GM18867 (cell line): ENCODE results near the gene PALD1.
"Not testable (repeated sequence)": the region's sequence is repeated elsewhere in the genome, so short reads cannot be mapped to it uniquely, and the experiment has no call there.

ENCODE experiments used
- ATAC-seq: cut with Tn5 transposase; IDR thresholded peaks from one replicate; pipeline ENCODE4 v1.9.1; 2021; ENCODE audit warnings: mild to moderate bottlenecking, moderate library complexity; ENCODE audit not compliant: unreplicated experiment

Gene PALD1

GRCh38 chr10:70568781-70569495, 90.4 kb downstream of the PALD1 start:
- no peak for ATAC-seq

DNA sequence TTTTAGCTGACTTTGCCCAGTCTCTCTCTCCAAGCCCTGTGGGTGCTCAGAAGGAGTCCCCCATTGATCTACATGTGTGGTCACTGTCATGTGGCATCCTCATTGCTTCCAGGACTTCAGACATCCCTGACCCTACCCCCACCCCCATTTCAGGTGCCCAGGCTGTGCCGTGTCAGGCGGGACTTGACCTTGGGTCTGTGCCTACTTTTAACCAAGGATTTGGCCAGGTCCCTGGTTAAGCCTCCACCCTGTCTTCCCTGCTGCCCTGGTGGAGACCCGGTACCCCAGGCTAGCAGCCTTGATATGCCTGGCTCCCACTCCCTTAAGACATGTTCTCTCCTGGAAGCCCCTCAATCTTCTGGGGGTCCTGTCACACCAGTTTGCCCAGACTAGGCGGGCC, 92.7 kb downstream of the PALD1 start:
- ATAC-seq, result no peak

- no peak for ATAC-seq
Measured at GRCh38 chr10:70571636-70572439, 93.3 kb downstream of the PALD1 start.

- no peak for ATAC-seq
Measured at GRCh38 chr10:70573599-70574506, 95.3 kb downstream of the PALD1 start.

DNA sequence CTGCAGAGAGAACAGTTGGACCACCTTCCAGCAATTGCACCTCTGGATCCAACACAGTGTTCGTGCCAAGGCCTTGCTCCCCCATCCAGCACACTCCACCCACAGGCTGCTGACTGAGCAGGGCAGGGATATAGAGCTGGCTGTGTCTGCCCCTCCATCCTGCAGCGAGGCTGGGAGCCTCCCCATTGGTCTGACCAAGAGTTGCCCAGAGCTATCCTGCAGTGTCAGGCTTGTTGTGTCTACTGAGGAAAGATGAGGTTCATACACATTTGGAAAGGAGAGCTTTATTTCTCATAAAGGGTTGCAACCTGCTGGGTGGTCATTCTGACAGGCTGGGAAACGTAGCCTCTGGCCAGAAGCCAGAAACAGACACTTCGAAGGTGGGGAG, 96.9 kb downstream of the PALD1 start:
- ATAC-seq, result no peak

GRCh38 chr10:70575874-70576802, 97.6 kb downstream of the PALD1 start:
- ATAC-seq, result peak; percentile 55

GRCh38 chr10:70576803-70577517, 98.4 kb downstream of the PALD1 start:
- ATAC-seq, result no peak

DNA sequence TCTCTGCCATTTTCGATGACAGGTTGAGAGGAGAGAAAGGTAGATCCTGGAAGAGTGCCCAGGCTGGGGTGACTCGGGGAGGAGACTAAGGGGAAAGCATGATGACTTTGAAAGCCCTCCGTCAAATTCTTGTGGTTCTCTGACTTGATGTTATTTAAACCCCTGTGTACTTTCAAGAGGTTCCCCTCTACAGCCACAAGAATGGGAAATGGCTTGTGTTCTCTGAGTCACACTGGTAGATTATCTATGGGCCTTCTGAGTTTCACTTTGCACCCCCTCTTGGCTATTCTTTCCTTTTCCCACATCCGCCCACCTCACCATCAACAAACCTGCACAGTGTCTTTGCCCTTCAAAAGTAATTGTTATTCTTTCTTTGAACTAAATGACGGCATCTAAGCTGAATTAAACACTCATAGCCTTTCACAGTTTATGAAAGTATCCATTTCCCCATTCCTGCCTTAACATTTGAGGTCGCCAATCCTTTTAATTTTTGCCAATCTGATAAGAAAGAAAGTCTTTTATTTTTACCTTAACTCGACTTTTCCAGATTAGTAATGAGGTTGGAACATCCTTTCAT, 99.9 kb downstream of the PALD1 start:
- peak; percentile 54 for ATAC-seq

- no peak for ATAC-seq
Measured at GRCh38 chr10:70579234-70580002, 100.9 kb downstream of the PALD1 start.

- not testable (repeated sequence) for ATAC-seq
Measured at GRCh38 chr10:70581176-70581575, 102.6 kb downstream of the PALD1 start.

DNA sequence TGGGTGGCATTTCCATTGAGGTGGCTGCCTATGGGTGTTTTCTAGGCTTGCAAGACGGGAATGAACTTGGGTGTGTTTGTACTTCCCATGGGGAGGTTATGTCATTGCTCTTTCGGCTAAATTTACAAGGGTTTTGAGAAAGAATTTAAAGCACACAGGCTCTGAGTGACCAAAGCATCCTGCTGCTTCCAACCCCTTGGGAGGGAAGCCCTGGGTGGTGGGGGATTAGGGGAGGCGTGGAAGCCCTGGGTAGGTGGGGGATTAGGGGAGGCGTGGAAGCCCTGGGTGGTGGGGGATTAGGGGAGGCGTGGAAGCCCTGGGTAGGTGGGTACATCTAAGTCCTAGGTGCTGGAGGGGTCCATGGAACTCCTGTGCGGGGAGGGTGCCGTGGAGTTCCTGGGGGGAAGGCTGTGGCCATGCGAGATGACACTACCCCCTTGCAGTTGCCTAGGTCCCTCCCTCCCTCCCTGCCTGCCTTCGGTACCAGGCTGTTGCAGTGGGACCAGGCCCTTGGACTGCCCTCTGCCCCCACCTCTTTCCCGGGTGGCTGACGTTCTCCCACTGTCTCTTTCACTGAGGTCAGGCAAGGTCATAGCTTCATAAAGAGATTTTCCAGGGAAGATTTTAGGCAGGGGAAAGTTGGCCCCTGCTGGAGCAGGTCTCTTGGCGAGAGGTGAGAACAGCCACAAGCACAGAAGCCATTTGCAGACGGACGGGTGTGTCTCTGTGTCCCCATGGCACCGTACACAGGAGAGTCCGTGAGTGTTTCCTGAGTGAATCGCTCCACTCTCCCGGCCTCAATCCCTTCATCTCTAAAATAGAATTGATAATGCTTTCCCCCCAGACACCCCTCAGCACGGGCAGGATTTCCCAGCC, 104.5 kb downstream of the PALD1 start:
- ATAC-seq, result no peak

GRCh38 chr10:70583669-70584037, 105.1 kb downstream of the PALD1 start:
- no peak for ATAC-seq

GRCh38 chr10:70584366-70584765, 105.8 kb downstream of the PALD1 start:
- ATAC-seq, result no peak

DNA sequence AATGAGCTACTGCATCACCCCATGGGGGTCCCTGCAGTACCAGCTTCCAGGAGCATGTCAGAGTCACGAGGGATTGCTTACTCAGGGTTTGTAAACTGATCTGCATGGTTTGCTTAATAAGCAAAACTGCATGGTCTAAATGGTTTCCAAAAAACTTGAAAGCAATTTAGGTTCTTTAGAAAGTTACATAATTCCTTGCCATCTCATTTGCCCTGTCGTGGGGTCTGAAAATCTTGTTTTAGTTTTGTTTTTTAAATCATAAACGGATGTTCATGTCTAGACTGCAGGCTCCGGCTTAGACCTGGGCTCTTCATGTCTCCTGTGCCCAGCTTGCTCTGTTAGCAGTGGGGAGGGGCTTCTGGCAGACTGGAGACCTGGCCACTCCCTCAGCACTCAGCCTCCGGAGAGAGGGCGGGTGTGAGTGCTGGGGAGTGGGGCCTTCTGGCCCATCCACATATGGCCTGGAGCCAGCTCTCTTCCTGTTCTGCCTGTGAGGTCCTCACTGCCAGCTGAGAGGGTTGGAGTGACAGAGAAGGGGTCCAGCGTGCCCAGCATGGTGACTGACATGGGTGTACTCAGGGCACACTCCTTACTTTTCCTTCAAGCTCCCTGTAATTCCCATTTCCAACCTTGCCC, 106.5 kb downstream of the PALD1 start:
- no peak for ATAC-seq

DNA sequence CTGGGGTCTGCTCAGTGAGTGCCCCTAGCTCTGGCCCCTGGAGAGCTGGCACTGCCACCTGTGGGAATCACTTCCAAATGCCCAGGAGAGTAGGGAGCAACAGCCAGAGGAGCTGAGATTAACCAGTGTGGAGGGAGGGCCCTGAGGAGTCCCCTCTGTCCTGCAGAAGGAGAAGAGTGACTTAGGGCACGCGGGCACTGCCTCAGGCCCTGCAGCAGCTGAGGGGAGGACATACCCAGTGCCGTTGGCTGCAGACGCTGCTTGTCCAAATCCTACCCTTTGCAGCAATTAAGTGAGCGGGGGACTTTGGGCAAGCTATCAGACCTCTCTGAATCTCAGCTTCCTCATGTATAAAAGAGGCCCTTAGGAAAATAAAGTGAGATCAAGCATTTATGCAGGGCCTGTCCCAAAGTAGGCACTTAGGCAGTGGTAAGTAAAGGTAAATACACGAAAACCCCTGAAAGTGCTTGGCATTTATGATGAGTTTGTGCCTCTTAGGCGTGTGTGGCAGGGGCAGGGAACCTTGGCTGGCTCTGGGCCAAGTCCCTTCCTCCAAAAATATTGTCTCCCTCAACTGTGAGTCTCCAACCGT, 107.1 kb downstream of the PALD1 start:
- ATAC-seq, result no peak

DNA sequence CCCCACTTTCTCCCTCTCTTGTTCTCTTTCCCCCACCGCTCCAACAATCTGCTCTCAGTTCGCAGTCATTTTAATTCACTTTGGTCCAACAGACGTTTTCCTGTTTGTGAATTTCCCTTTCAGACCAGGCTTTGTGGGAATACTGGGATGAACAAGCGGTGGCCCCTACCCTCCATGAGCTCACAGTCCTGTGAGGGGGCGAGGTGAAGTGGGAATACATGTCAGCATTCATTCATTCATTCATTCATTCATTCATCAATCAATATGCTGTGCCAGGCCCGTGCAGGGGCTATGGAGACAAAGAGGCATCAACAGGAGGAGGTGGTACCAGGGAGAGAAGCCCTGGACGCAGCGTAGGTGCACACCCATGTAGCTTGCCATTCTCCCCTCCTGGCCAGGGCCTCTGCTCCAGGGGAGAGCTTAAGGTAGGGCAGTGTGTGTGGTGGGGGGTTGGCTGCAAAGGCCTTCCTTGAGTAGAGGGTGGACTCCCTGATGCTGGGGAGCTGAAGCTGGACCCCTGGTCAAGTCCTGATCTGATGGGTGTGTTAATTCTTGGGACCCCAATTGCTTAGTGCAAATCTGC, 107.9 kb downstream of the PALD1 start:
- no peak for ATAC-seq
